Measurements from ENCODE around the gene HPS5. TPM values are rescaled to one million over a fixed set of nuclear protein-coding genes. Genes with fewer than 3 reads are reported as not detected.

The HPS5 gene
- total and polyA plus RNA-seq, 2 of the 4 experiments (the other 2 are of a cell fraction), result 7.9 to 28.3 TPM

- ChIA-PET POLR2A (ENCODE audit: unreplicated experiment) (interaction anchor here (0.7 kb wide), 1 partner anchor 11 kb away, joined by 5 read pairs; the partner anchor contains the start of gene HPS5), CTCF (no interaction called here)
- H3K36me3 ChIP-seq (ENCODE audit: control insufficient read depth, insufficient read depth, low read length), result peaks cover 17% of the 10 kb centered on the region
- H4K5ac ChIP-seq (ENCODE audit: low read depth, low read length), result no peak overlapping the region
- H3K56ac ChIP-seq (ENCODE audit: extremely low read depth, insufficient read depth, low read length), result no peak overlapping the region
- intact Hi-C loops (cut with micrococcal nuclease) (no loop called here), in situ Hi-C loops (cut with MboI; ENCODE audit: low sequenced_read_pairs) (no loop called here), dilution Hi-C loops (cut with HindIII; ENCODE audit: low sequenced_read_pairs, unreplicated experiment) (no loop called here)
- no peak overlapping the region for H2AK5ac ChIP-seq (ENCODE audit: low read depth, low read length)
- no peak overlapping the region for H3K18ac ChIP-seq (ENCODE audit: low read depth, low read length)
- H2BK5ac ChIP-seq (ENCODE audit: low read depth, low read length, poor library complexity, severe bottlenecking), result no peak overlapping the region
- no peaks in the 10 kb centered on the region for H3K9me3 ChIP-seq (ENCODE audit: control insufficient read depth, insufficient read depth, low read length)
- no peak overlapping the region for H3K23ac ChIP-seq (ENCODE audit: low read depth, low read length)
- no peak overlapping the region for H4K8ac ChIP-seq (ENCODE audit: low read depth in 2 of 2, low read length in 2 of 2)
- no peak overlapping the region for H3K4ac ChIP-seq (ENCODE audit: low read depth, low read length)
- TF ChIP-seq MAFK (IDR thresholded peaks at IDR 0.05; ENCODE audit: low read depth, low read length) (no peak), NFE2L2 (IDR thresholded peaks at IDR 0.05; ENCODE audit: low read depth, low read length) (no peak), MXI1 (IDR thresholded peaks at IDR 0.05; ENCODE audit: borderline replicate concordance, low read depth, low read length) (no peak), MAZ (IDR thresholded peaks at IDR 0.05; ENCODE audit: borderline replicate concordance, low read depth, low read length) (no peak), RCOR1 (IDR thresholded peaks at IDR 0.05; ENCODE audit: insufficient replicate concordance, low read length) (no peak), FOS (IDR thresholded peaks at IDR 0.05; ENCODE audit: low read depth, low read length) (no peak), CEBPB (IDR thresholded peaks at IDR 0.05; ENCODE audit: low read depth, low read length) (no peak), CHD1 (IDR thresholded peaks at IDR 0.05; ENCODE audit: low read depth, low read length) (no peak), RAD21 (IDR thresholded peaks at IDR 0.05; ENCODE audit: low read length) (no peak), RFX5 (IDR thresholded peaks at IDR 0.05; ENCODE audit: low read depth, low read length) (no peak), CTCF (conservative IDR thresholded peaks at IDR 0.05; ENCODE audit: low read depth, low read length) (no peak), BHLHE40 (IDR thresholded peaks at IDR 0.05; ENCODE audit: low read depth, low read length) (no peak), SMC3 (IDR thresholded peaks at IDR 0.05; ENCODE audit: low read depth, low read length) (no peak)
- TF ChIP-seq, protein P1, sequence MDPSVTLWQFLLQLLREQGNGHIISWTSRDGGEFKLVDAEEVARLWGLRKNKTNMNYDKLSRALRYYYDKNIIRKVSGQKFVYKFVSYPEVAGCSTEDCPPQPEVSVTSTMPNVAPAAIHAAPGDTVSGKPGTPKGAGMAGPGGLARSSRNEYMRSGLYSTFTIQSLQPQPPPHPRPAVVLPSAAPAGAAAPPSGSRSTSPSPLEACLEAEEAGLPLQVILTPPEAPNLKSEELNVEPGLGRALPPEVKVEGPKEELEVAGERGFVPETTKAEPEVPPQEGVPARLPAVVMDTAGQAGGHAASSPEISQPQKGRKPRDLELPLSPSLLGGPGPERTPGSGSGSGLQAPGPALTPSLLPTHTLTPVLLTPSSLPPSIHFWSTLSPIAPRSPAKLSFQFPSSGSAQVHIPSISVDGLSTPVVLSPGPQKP (IDR thresholded peaks at IDR 0.05; ENCODE audit: borderline replicate concordance, low read depth, low read length), result no peak
- H3K4me1 ChIP-seq (ENCODE audit: control insufficient read depth, insufficient read depth, low read length), result peaks cover 9% of the 10 kb centered on the region
- ATAC-seq (ENCODE audit: low read depth), result no peak
- no peak overlapping the region for H4K91ac ChIP-seq (ENCODE audit: insufficient read depth, low read depth, low read length)
- no peak overlapping the region for H3K4me3 ChIP-seq (ENCODE audit: insufficient read depth, low read depth, low read length)
- no peaks in the 10 kb centered on the region for H4K20me1 ChIP-seq (ENCODE audit: insufficient read depth, low read length)
- H3K27me3 ChIP-seq (ENCODE audit: control insufficient read depth, insufficient read depth, low read length), result no peaks in the 10 kb centered on the region
- no peak overlapping the region for H2BK15ac ChIP-seq (ENCODE audit: low read depth, low read length)
- no peak overlapping the region for H2AK9ac ChIP-seq (replicated peaks; ENCODE audit: low read depth, low read length, poor library complexity)
- H3K9me1 ChIP-seq (ENCODE audit: insufficient read depth, low read length), result peaks cover 5% of the 10 kb centered on the region; the same call in 1 of the 2 replicates
- no TSS peak for BruUV-seq (replicated peaks)
- no peak overlapping the region for H3K14ac ChIP-seq (replicated peaks; ENCODE audit: low read depth, low read length)
- no peak overlapping the region for H2BK120ac ChIP-seq (ENCODE audit: low read depth, low read length)
- no peak overlapping the region for H2AFZ ChIP-seq (replicated peaks; ENCODE audit: low read length, poor library complexity)
- H3K9ac ChIP-seq (ENCODE audit: low read depth, low read length), result no peak overlapping the region
- H3K79me1 ChIP-seq (ENCODE audit: low read depth in 1 of 2, low read length in 2 of 2), result peaks cover 20 to 34% of the 10 kb centered on the region in 2 experiments
- no peak overlapping the region for H3K4me2 ChIP-seq (ENCODE audit: low read depth, low read length)
- no peak for DNase-seq
- H3K27ac ChIP-seq (ENCODE audit: insufficient read depth, low read length), result no peak overlapping the region
- WGBS, 2 experiments (ENCODE audit: extremely low coverage in 2 of 2, insufficient read length in 1 of 2), result 100% methylated on average over 4 of the region's 6 CpGs; no CpG with 5 or more reads in 1 of the 2 experiments
- H2BK20ac ChIP-seq (ENCODE audit: low read depth, low read length), result no peak overlapping the region
Measured at GRCh38 chr11:18310800-18311340, 11.1 kb downstream of the HPS5 start.
